ENCODE measurements around the gene MYO3B. TPM values are rescaled to one million over a fixed set of nuclear protein-coding genes. Genes with fewer than 3 reads are reported as not detected.
"Not testable (repeated sequence)": the region's sequence is repeated elsewhere in the genome, so short reads cannot be mapped to it uniquely, and the experiment has no call there.

The MYO3B gene
- total RNA-seq, 1 experiment from 2014 or later = 0.52 TPM

DNA sequence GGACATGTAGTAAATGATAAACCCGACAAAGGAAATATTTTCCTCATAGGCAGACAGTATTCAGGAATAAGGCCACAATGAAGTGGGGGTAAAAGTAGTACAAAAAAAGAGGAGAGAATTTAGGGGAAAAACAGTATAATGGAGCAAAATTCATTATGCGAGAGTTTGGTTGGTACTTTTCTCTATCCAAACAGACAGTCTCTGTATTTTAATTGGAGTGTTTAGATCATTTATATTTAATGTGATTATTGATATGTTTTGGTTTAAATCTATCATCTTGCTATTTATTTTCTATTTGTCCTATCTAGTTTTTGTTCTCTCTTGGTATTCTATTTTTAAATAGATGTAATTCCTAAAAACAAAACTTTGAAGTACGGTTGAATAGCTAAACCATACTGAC lies 366.9 kb downstream of the MYO3B start:
- H3K36me3 ChIP-seq (ENCODE audit: insufficient read depth, low read length, poor library complexity, severe bottlenecking) = no peaks in the 10 kb centered on the region
- DNase-seq (ENCODE audit: low spot score) = no peak
- CTCF ChIA-PET = no interaction called here
- H3K4me3 ChIP-seq (ENCODE audit: low read depth, low read length, poor library complexity, severe bottlenecking) = no peak overlapping the region
- H3K27ac ChIP-seq (ENCODE audit: low read depth, low read length, poor library complexity, severe bottlenecking) = no peak overlapping the region
- no peaks in the 10 kb centered on the region for H3K4me1 ChIP-seq (ENCODE audit: insufficient read depth, low read length, poor library complexity, severe bottlenecking)
- H3K9me3 ChIP-seq (ENCODE audit: low read depth, low read length, poor library complexity, severe bottlenecking) = peaks cover 5% of the 10 kb centered on the region
- no TSS peak for BruUV-seq (replicated peaks)
- H3K27me3 ChIP-seq (replicated peaks; ENCODE audit: insufficient read depth, low read depth, low read length, poor library complexity) = peaks cover 8% of the 10 kb centered on the region
- POLR2A ChIA-PET (ENCODE audit: low non-redundant PET) = no interaction called here
- intact Hi-C loops (cut with micrococcal nuclease; ENCODE audit: unreplicated experiment) = no loop called here
- TF ChIP-seq CTCF (conservative IDR thresholded peaks at IDR 0.05; ENCODE audit: low read depth, low read length) = no peak
- TF ChIP-seq EZH2 (IDR thresholded peaks at IDR 0.05; ENCODE audit: borderline replicate concordance, low read depth, low read length, poor library complexity, severe bottlenecking) = no peak

DNA sequence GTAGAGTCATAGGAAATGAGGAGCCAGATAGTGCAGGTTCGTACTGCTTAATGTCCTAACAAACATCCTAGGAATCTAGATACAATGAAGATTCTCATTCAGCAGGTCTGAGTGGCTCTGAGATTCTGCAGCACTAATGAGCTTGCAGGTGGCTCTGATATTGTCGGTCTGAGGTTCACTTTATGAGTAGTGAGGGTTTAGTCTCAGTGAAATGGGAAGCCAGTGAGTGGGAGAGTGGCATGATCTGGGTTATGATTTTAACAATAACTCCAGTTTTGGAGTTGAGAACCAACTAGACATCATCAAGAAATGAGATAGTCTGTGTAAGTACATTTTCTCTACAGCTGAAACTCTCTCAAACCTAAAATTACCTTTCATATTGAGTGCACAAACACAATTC lies 370.4 kb downstream of the MYO3B start:
- CTCF ChIA-PET = no interaction called here
- H3K27me3 ChIP-seq (replicated peaks; ENCODE audit: insufficient read depth, low read depth, low read length, poor library complexity) = no peaks in the 10 kb centered on the region

GRCh38 chr2:170550501-170550900 lies 372.6 kb downstream of the MYO3B start:
- H3K4me1 ChIP-seq (ENCODE audit: insufficient read depth, low read length, poor library complexity, severe bottlenecking) = no peaks in the 10 kb centered on the region
- no peak overlapping the region for H3K4me3 ChIP-seq (ENCODE audit: low read depth, low read length, poor library complexity, severe bottlenecking)
- no peak overlapping the region for H3K27ac ChIP-seq (ENCODE audit: low read depth, low read length, poor library complexity, severe bottlenecking)
- POLR2A ChIA-PET (ENCODE audit: low non-redundant PET) = no interaction called here
- TF ChIP-seq CTCF (conservative IDR thresholded peaks at IDR 0.05; ENCODE audit: low read depth, low read length) (no peak), EZH2 (IDR thresholded peaks at IDR 0.05; ENCODE audit: borderline replicate concordance, low read depth, low read length, poor library complexity, severe bottlenecking) (no peak)
- BruUV-seq (replicated peaks) = no TSS peak
- no peaks in the 10 kb centered on the region for H3K9me3 ChIP-seq (ENCODE audit: low read depth, low read length, poor library complexity, severe bottlenecking)
- H3K27me3 ChIP-seq (replicated peaks; ENCODE audit: insufficient read depth, low read depth, low read length, poor library complexity) = no peaks in the 10 kb centered on the region
- CTCF ChIA-PET = no interaction called here
- no peak for DNase-seq (ENCODE audit: low spot score)
- intact Hi-C loops (cut with micrococcal nuclease; ENCODE audit: unreplicated experiment) = no loop called here
- H3K36me3 ChIP-seq (ENCODE audit: insufficient read depth, low read length, poor library complexity, severe bottlenecking) = no peaks in the 10 kb centered on the region

More for the DNA sequence above, 370.4 kb downstream of the MYO3B start:
- H3K27ac ChIP-seq (ENCODE audit: low read depth, low read length, poor library complexity, severe bottlenecking) = no peak overlapping the region
- no TSS peak for BruUV-seq (replicated peaks)
- H3K4me3 ChIP-seq (ENCODE audit: low read depth, low read length, poor library complexity, severe bottlenecking) = no peak overlapping the region
- POLR2A ChIA-PET (ENCODE audit: low non-redundant PET) = no interaction called here
- no peak for DNase-seq (ENCODE audit: low spot score)
- TF ChIP-seq CTCF (conservative IDR thresholded peaks at IDR 0.05; ENCODE audit: low read depth, low read length) (no peak), EZH2 (IDR thresholded peaks at IDR 0.05; ENCODE audit: borderline replicate concordance, low read depth, low read length, poor library complexity, severe bottlenecking) (no peak)
- H3K9me3 ChIP-seq (ENCODE audit: low read depth, low read length, poor library complexity, severe bottlenecking) = peaks cover 5% of the 10 kb centered on the region
- H3K36me3 ChIP-seq (ENCODE audit: insufficient read depth, low read length, poor library complexity, severe bottlenecking) = no peaks in the 10 kb centered on the region
- intact Hi-C loops (cut with micrococcal nuclease; ENCODE audit: unreplicated experiment) = no loop called here
- H3K4me1 ChIP-seq (ENCODE audit: insufficient read depth, low read length, poor library complexity, severe bottlenecking) = no peaks in the 10 kb centered on the region

DNA sequence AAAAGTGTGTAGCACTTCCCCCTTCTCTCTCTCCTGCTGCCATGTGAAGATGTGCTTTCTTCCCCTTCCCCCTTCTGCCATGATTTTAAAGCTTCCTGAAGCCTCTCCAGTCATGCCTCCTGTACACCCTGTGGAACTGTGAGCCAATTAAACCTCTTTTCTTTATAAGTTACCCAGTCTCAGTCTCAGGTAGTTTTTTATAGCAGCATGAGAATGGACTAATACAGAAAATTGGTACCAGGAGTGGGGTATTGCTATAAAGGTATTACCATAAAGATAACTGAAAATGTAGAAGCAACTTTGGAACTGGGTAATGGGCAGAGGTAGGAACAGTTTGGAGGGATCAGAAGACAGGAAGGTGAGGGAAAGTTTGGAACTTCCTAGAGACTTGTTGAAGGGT lies 374.0 kb downstream of the MYO3B start:
- POLR2A ChIA-PET (ENCODE audit: low non-redundant PET); H3K36me3 ChIP-seq (ENCODE audit: insufficient read depth, low read length, poor library complexity, severe bottlenecking); H3K9me3 ChIP-seq (ENCODE audit: low read depth, low read length, poor library complexity, severe bottlenecking); intact Hi-C loops (cut with micrococcal nuclease; ENCODE audit: unreplicated experiment); DNase-seq (ENCODE audit: low spot score); H3K4me3 ChIP-seq (ENCODE audit: low read depth, low read length, poor library complexity, severe bottlenecking); H3K27ac ChIP-seq (ENCODE audit: low read depth, low read length, poor library complexity, severe bottlenecking); CTCF ChIA-PET; H3K4me1 ChIP-seq (ENCODE audit: insufficient read depth, low read length, poor library complexity, severe bottlenecking); H3K27me3 ChIP-seq (replicated peaks; ENCODE audit: insufficient read depth, low read depth, low read length, poor library complexity); BruUV-seq (replicated peaks): not testable (repeated sequence)
